Inferior parietal cortex (tissue), 1 donor: ENCODE data around the gene NIM1K.
A peak's percentile ranks its signal among the peaks of the same experiment; 100 is the strongest.
"Not testable (repeated sequence)": the region's sequence is repeated elsewhere in the genome, so short reads cannot be mapped to it uniquely, and the experiment has no call there.

ENCODE experiments used
- DNase-seq: peaks from one replicate; pipeline ENCODE4 v3.0.0-alpha.2; 2016; ENCODE audit errors: extremely low spot score

The NIM1K gene

GRCh38 chr5:43279548-43280274, 87.7 kb downstream of the NIM1K start:
- DNase-seq: no peak

GRCh38 chr5:43281840-43282658, 90.0 kb downstream of the NIM1K start:
- no peak for DNase-seq

DNA sequence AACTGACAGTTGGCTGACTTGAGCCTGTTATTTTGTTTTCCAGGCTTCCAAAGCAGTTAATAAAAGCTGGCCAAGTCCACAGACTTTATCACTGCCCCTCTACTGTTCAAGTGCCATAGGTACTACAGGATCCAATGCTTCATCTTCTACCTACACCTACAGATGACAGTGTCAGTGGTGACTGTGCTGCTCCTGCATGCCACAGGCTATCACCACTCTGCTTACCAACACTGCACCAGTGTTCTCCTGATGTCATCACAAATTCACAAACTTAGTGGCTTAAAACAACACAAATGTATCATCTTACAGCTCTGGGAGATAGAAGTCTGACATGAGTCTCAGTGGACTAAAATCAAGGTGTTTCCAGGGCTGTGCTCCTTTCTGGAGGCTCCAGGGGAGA, 94.6 kb downstream of the NIM1K start:
- no peak for DNase-seq

DNA sequence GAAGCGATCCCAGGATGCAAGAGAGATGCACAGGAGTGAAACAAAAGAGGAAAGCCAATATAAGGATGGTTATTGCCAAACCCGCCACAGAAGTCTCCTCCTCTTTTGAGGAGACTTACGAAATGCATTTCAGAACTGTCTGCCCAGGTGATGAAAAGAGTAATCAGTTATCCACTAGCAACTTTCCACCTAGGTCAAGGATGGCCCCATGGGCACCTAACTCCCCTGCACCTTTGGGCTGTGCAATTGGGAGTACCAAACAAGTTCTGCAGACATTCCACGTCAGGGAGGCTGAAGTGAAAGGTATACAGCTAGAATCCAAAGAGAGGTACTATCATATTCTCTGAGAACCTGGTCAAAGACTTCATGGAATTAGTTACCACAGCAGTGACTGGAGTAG, 95.5 kb downstream of the NIM1K start:
- no peak for DNase-seq

DNA sequence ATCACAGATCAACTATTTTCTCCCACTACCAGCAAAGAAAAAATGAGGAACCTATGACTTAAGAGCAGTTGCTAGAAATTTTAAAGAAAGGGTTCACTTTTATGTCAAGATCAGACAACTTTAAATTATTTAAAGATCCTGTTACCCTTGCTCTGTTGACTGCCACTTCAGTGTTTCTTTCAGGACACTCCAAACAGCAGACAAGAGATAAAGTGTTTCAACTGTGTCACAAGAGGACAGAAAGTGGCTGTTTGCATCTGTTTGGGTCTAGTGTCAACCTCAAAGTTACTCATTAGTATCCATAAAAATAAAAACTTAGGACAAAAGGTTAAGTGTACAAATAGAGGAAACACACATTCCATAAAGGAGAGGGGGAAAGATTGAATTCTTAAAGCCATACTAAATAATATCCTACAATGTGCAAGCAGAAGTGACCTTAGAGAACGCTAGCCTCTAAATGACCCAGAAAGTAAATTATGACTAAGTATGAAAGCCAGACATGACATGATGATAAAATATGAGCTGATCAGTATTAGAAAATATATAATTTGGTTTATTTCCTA, 96.3 kb downstream of the NIM1K start:
- no peak for DNase-seq

GRCh38 chr5:43290726-43291125, 98.7 kb downstream of the NIM1K start:
- no peak for DNase-seq

DNA sequence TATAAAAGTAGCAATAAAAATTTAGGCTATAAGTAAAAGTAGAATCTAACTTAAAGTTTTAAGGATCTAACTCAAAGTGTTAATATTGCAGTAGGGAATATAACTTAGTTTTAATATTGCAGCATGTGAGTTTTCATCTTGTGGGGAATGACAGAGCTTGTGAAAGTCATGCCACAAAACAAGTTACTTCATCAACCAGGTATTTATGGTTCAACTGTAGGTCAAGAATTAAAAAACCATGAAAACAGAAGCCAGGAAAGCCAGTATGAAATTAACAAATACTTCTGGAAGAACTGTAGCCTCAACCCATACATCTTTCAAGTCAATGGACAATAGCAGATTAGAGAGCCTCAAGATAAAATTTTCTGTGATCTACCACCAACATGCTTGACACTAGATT, 102.2 kb downstream of the NIM1K start:
- DNase-seq: no peak

DNA sequence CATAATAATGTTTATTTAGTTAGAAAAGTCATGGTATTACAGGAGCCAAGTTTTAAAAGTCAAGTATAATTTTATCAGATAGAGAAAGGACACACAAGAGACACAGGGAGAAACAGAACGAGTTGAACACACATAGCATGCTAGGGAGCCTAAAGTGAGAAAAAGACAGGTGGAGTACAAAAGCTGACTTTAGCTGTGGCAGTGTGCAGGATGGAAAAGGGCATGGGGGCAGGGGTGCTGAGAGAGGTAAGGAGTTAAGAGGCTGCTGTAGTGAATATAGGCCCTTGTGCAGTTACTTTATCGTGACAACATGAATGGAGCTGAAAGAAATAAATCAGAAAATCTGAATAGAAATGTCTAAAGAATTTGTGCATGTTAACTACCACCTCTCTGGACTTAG, 103.2 kb downstream of the NIM1K start:
- DNase-seq: no peak

GRCh38 chr5:43296835-43297234, 104.8 kb downstream of the NIM1K start:
- no peak for DNase-seq

DNA sequence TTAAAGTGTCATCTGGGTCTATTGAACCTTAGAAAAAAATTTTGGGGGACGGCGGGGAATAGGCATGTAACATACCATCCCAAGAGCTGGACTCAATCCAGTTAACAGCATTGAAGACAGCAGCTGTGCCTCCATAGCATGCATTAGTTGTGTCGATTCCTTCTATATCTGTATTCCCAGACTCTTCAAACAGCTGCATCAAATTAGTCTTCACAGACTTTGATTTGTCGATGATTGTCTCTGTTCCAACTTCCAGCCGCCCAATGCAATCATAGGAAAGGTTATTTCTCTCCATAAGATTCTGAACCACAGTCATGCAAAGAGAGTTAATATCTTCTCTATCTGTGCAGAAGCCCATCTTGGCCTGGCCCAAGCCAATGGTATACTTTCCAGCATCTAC, 106.4 kb downstream of the NIM1K start:
- no peak for DNase-seq

DNA sequence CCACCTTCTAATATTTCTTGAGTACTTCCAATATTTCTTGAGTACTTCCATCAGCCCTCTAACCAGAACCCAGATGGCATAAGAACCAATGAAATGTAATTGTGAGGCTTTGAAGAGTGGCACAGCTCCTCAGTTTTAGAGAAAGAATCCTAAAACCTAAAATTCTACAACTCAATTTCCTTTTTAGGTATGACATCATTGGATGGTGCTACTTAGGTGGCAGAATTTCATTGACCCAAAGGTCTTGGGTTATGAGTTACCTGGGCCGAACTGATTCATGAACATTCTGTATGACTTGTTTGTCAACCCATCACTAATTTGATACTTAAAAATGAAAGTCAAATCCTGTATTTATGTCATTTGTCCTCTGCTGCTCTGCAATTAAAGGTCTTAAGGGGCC, 108.1 kb downstream of the NIM1K start:
- no peak for DNase-seq

DNA sequence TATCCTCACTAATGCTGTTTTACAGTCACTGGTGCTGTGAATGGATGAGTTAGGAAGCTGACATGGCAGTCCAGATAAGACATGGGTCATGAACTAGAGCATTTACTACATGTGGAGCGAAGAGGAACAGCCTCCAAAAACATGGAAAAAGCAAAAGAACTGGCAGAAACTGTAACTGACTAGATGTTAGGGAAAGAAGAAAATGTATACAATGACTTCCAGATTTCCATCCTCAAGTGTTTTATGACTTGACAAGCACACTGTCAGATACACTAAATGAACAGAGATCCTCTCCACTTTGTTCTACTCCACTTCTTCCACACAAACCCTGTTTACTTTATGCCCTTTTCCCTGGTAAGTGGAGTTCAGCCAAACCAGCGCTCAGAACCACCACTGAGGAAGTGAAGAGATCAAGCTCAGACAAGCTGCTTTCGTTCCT, 109.6 kb downstream of the NIM1K start:
- DNase-seq: no peak

- no peak for DNase-seq
Measured at GRCh38 chr5:43302481-43302880, 110.5 kb downstream of the NIM1K start.

DNA sequence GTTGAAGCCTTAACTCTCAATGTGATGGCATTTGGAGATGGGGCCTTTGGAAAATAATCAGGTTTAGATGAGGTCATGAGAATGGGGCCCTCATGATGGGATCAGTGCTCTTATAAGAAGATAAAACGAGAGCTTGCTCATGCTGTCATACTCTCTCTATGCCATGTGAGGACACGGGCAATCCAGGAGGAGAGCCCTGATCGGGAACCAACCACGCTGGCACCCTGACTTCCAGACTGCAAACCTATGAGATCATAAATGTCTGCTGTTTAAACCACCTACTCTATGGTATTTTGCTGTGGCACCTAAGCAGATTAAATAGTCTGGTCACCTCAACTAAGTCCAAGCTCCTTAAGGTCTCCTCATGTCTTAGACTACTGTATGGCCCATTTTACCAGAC, 111.2 kb downstream of the NIM1K start:
- DNase-seq: no peak

GRCh38 chr5:43304525-43304924, 112.5 kb downstream of the NIM1K start:
- no peak for DNase-seq

GRCh38 chr5:43305948-43306565, 114.0 kb downstream of the NIM1K start:
- peak; percentile 84 for DNase-seq

DNA sequence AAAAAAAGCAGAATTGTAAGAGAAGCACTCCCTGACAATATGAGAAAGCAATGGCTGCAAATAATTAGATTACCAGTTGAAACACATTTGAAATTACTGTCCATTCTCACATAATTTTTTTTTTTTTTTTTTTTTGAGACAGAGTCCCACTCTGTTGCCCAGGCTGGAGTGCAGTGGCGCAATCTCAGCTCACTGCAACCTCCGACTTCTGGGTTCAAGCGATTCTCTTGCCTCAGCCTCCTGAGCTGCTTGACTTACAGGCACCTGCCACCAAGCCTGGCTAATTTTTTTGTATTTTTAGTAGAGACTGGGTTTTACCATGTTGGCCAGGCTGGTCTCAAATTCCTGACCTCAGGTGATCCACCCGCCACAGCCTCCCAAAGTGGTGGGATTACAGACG, 114.9 kb downstream of the NIM1K start:
- not testable (repeated sequence) for DNase-seq

DNA sequence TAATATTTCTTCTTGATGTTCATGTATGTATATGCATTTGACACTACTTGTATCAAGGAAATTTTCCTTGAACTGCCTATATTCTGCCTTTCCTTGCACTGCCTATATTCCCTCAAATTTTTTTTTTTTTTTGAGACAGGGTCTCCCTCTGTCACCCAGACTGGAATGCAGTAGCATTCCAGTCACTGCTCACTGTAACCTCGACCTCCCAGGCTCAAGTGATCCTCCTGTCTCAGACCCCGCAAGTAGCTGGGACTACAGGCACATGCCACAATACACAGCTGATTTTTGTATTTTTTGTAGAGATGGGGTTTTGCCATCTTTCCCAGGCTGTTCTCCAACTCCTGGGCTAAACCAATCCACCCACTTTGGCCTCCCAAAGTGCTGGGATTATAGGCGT, 117.1 kb downstream of the NIM1K start:
- DNase-seq: no peak

- DNase-seq: no peak
Measured at GRCh38 chr5:43309637-43310036, 117.6 kb downstream of the NIM1K start.

DNA sequence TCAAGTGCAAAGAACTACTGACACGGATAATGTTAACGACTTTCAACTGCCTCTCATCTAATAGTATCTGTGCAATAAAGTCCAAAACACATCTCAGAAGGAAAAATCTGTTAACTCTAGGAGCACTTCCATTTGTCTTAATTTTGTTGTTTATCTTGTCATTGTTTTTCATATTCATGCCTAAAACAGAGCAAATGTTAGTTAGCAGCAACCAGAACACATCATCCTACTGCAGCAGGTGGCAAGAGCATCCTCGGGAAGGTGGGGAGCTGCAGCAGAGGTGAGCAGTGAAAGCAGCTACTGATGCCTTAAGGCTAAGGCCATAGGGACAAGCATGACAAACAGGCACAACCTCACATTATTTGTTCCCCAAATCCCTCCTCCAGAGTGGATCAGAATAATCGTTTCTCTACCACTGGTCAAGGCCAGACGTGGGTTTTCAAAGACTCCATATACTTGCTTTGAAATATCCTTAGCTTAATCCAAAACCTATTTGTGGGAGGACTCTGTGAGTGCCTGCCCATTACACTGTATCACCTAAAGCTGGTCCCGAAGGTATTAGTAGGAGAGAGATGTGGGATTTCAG, 120.1 kb downstream of the NIM1K start:
- no peak for DNase-seq

DNA sequence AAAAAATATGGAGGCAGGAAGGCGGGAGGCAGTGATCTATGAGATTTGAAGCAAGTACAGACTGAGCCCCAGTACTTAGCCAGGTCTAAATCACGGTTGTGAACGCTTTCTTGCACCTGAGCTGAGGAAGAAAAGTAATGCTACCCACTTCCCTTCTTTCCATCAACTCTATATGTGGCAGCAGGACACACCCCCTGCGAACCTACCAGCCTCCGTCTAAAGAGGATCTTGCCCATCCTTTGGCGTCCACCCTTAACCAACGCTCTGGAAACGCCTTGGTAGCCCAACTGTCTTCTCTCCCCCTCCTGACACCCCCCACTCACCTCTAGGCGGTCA, 120.6 kb downstream of the NIM1K start:
- DNase-seq: no peak
